Fibroblast of lung (primary cell): Measurements from ENCODE around the gene DHDH.

Experiments
- CTCF ChIP-seq, 2 donors: IDR thresholded peaks in 1 of 2; conservative IDR thresholded peaks in 1 of 2; 1 replicate in 1 of 2; 2 replicates in 1 of 2; pipeline ENCODE4 v1.5.1; 2011 to 2012; ENCODE audit warnings: low read length in 2 of 2, control low read depth in 1 of 2, inconsistent platforms in 1 of 2, low read depth in 1 of 2, mild to moderate bottlenecking in 1 of 2
- EZH2 ChIP-seq: IDR thresholded peaks from 2 replicates; pipeline ENCODE4 v1.5.1; 2012; ENCODE audit warnings: low read length, control low read depth, mild to moderate bottlenecking; ENCODE audit errors: missing control alignments

GRCh38 chr19:48933382-48933932 is at the start of gene DHDH:
- TF ChIP-seq CTCF (conservative IDR thresholded peaks at IDR 0.05 in 1 of 2, IDR thresholded peaks at IDR 0.05 in 1 of 2; ENCODE audit: low read depth in 1 of 2, low read length in 2 of 2): no peak
- TF ChIP-seq EZH2: no peak
